Esophagus squamous epithelium (tissue), 5 donors: ENCODE results near the gene GNL2. TPM values are rescaled to one million over a fixed set of nuclear protein-coding genes. Genes with fewer than 3 reads are reported as not detected.
A peak's percentile ranks its signal among the peaks of the same experiment; 100 is the strongest.

Experiments used
- DNase-seq: peaks from one replicate; lab custom pipeline; 2025; lab: John Stamatoyannopoulos, UW
- H3K27ac ChIP-seq, 4 donors: fragments of 200-600 bp; sonication (generic); one replicate each; pipeline ENCODE4 v1.5.1; 2016 to 2019; ENCODE audit warnings: mild to moderate bottlenecking in 1 of 4
- H3K27me3 ChIP-seq, 4 donors: fragments of 200-600 bp; sonication (generic); 1 replicate in 3 of 4; 2 replicates in 1 of 4; pipeline versions ENCODE4 v1.5.1 to v1.6.0; 2017 to 2021; ENCODE audit warnings: antibody characterized with exemption in 1 of 4
- H3K36me3 ChIP-seq, 3 donors: fragments of 200-600 bp; sonication (generic); one replicate each; pipeline ENCODE4 v1.5.1; 2016 to 2019
- H3K4me1 ChIP-seq, 3 donors: fragments of 200-600 bp; sonication (generic); one replicate each; pipeline ENCODE4 v1.5.1; 2017 to 2019
- H3K4me3 ChIP-seq, 4 donors: fragments of 200-600 bp; sonication (generic); 1 replicate in 3 of 4; 2 replicates in 1 of 4; pipeline ENCODE4 v1.5.1; 2016 to 2019; ENCODE audit warnings: mild to moderate bottlenecking in 2 of 4, moderate library complexity in 1 of 4
- H3K9me3 ChIP-seq, 3 donors: fragments of 200-600 bp; sonication (generic); one replicate each; pipeline ENCODE4 v1.5.1; 2016 to 2019
- POLR2A ChIP-seq, 4 donors: fragments of 450-650 bp; IDR thresholded peaks; one replicate each; pipeline ENCODE4 v1.6.1; 2017; ENCODE audit warnings: antibody characterized with exemption in 4 of 4, mild to moderate bottlenecking in 4 of 4, moderate library complexity in 3 of 4
- WGBS, 2 donors: methylation state at CpG; one replicate each; pipeline ENCODE4 v1.1.5; 2018; 5-methylcytosine and 5-hydroxymethylcytosine counted together
- intact Hi-C: fragments of 100-400 bp; cut with DNase I; formaldehyde crosslinking; loops from one replicate; pipeline ENCODE4 v1.15.0; 2022
- total RNA-seq, 4 donors: library from RNA; depleted of rRNA; stranded (reverse); fragments of >200 nt; gene quantifications; one replicate each; pipeline ENCODE4 v1.1.0, GENCODE V29; 2016
- TF ChIP-seq, protein P1 (sequence below), 6 experiments: fragments of 450-650 bp in 4 of 6; fragments of 200-600 bp in 2 of 6; sonication (generic) in 2 of 6; IDR thresholded peaks; one replicate each; pipeline ENCODE4 v1.5.1; 2016 to 2019; ENCODE audit warnings: antibody characterized with exemption in 6 of 6, mild to moderate bottlenecking in 4 of 6, moderate library complexity in 4 of 6
- donor health status: DM: yes; HTN: yes; CAD: no.

The GNL2 gene
- total RNA-seq, 4 donors from 2014 or later, result 27.5 to 53.2 (median 37.1) TPM

DNA sequence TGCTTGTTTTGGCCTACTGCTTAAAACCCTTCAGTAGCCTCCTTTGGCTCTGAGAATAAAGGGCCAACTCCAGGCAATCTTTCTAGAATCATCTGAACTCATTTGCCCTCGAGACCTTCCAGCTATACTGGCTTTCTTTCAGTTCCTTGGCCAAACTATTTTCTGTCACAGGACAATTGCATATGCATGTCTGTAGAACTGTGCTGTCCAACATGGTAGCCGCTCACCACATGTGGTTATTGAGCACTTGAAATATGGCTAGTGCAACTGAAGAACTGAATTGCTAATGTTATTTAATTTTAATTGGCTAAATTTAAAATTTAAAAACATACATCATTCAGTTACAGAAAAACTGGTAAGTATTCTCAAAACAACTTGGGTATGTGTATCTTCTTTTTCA, 14.3 kb upstream of the GNL2 start:
- no peaks in the 10 kb centered on the region for H3K36me3 ChIP-seq
- H3K27me3 ChIP-seq, result peaks cover 0 to 56% (median 0%) of the 10 kb centered on the region in 4 donors
- no peak overlapping the region for H3K4me3 ChIP-seq
- no peak overlapping the region for H3K27ac ChIP-seq
- intact Hi-C loops, result no loop called here
- H3K4me1 ChIP-seq, result peaks cover 0 to 20% (median 0%) of the 10 kb centered on the region in 3 donors
- no peaks in the 10 kb centered on the region for H3K9me3 ChIP-seq
- no peak for TF ChIP-seq POLR2A (IDR thresholded peaks at IDR 0.05)
- TF ChIP-seq, protein P1, sequence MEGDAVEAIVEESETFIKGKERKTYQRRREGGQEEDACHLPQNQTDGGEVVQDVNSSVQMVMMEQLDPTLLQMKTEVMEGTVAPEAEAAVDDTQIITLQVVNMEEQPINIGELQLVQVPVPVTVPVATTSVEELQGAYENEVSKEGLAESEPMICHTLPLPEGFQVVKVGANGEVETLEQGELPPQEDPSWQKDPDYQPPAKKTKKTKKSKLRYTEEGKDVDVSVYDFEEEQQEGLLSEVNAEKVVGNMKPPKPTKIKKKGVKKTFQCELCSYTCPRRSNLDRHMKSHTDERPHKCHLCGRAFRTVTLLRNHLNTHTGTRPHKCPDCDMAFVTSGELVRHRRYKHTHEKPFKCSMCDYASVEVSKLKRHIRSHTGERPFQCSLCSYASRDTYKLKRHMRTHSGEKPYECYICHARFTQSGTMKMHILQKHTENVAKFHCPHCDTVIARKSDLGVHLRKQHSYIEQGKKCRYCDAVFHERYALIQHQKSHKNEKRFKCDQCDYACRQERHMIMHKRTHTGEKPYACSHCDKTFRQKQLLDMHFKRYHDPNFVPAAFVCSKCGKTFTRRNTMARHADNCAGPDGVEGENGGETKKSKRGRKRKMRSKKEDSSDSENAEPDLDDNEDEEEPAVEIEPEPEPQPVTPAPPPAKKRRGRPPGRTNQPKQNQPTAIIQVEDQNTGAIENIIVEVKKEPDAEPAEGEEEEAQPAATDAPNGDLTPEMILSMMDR (IDR thresholded peaks at IDR 0.05), result no peak
- no peak for DNase-seq
- 57 to 61% methylated on average over 2 of the region's 2 CpGs for WGBS, 2 donors

DNA sequence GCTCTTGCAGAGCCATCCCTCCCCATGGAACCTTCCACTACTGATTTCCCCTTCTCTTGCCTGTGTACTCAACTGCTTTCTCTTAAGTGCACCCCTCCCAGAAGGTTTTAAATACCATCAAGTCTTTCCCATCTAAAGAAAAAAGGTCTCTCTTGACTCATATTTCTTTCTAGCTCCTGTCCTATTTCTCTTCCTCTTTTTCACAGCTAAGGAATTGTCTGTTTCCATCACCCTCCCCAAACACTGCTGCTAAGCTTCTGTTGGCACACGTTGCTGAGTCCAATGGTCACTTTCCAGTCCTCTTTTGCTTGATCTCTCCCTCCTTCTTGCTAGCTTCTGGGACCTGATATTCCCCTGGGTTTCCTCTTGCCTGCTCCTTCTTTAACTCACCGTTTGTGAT, 13.3 kb upstream of the GNL2 start:
- intact Hi-C loops, result no loop called here
- H3K4me1 ChIP-seq, result peaks cover 0 to 20% (median 0%) of the 10 kb centered on the region in 3 donors
- peaks cover 0 to 47% (median 0%) of the 10 kb centered on the region in 4 donors for H3K27me3 ChIP-seq
- no peak overlapping the region for H3K27ac ChIP-seq
- TF ChIP-seq POLR2A (IDR thresholded peaks at IDR 0.05), result no peak
- TF ChIP-seq, protein P1 (IDR thresholded peaks at IDR 0.05), result no peak
- no peak overlapping the region for H3K4me3 ChIP-seq
- H3K36me3 ChIP-seq, result no peaks in the 10 kb centered on the region
- no peaks in the 10 kb centered on the region for H3K9me3 ChIP-seq
- WGBS, 2 donors, result 30 to 32% methylated on average over 2 of the region's 2 CpGs
- no peak for DNase-seq

DNA sequence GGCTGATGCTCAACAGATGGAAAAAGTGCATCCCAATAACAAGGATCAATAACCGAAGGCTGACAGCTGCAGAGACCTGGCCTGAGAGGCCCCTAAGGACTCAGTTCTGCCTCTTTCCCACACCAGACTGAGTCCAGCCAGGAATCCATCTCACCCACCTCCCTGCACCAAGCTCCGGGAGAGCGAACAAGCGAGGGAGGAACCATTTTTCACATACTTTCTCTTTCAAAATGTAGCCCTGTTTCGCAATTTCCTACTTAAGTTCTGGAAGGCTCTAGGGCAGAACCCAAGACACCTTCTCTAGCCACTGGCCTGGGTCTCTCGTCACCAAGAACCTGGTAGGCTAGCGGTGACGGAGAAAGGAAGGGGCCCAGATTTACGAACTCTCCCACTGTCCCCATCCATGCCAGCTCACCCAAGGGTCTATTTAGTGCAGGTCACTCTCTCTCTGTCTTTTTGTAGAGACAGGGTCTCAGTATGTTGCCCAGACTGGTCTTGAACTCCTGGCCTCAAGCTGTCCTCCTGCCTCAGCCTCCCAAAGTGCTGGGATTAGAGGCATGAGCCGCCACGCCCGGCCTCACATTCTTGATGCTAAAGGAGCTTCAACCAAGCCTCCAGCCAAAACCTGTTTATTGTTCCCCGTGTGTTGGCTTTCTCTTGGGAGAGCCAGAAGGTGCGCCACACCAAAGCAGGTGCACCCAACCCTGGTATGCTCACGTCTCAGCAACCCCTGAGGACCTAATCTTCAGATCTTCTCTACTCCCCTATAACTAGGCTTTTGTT, 10.9 kb upstream of the GNL2 start:
- peak overlapping the region in 3 of 4 donors; percentile 15 to 60 (median 28) for H3K27ac ChIP-seq
- intact Hi-C loops, result no loop called here

DNA sequence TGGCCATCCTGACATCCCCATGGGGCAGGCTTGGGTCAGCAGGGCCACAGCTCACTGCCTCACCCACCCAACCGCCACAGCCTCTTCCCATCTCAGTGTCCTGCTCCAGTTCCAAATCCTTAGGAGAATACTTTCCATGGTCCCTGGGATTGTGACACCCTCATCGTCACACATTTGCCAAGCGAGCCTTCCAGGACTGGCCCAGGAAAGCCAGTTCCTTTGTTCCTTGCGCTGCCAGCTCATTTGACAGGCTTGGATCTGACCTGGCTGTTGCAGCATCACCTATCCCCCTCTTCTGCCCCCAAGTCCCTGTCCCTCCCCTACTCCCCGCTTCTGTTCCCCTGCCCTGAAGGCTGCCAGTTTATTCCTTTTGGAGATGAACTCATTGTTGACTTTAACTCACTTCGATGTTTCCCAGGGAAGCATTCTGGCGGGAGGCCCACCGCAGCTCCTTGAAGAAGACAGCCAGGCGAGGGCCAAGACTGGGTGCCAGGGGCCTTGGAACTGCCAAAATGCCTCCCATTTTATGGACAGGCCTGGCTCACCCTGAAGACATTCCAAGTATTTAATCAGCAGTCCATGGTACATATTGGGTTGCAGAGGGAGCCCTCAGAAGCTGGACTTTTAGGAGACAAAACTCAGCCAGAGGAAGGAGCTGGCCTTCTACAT, 10.2 kb upstream of the GNL2 start:
- H3K4me3 ChIP-seq, result peak overlapping the region in 1 of 4 donors; percentile 15
- WGBS, 2 donors, result 71 to 84% methylated on average over 6 to 8 of the region's 9 CpGs
- DNase-seq, result no peak
- H3K9me3 ChIP-seq, result no peaks in the 10 kb centered on the region
- no peaks in the 10 kb centered on the region for H3K36me3 ChIP-seq
- peaks cover 0 to 37% (median 0%) of the 10 kb centered on the region in 4 donors for H3K27me3 ChIP-seq
- intact Hi-C loops, result no loop called here
- TF ChIP-seq POLR2A (IDR thresholded peaks at IDR 0.05), result no peak
- TF ChIP-seq, protein P1 (IDR thresholded peaks at IDR 0.05), result no peak
- H3K27ac ChIP-seq, result peak overlapping the region in 3 of 4 donors; percentile 15 to 60 (median 28)
- H3K4me1 ChIP-seq, result peaks cover 0 to 25% (median 0%) of the 10 kb centered on the region in 3 donors

More for the DNA sequence above, 10.9 kb upstream of the GNL2 start:
- Histone ChIP-seq H3K4me3 (peak overlapping the region in 1 of 4 donors; percentile 15), H3K36me3 (no peaks in the 10 kb centered on the region), H3K4me1 (peaks cover 0 to 25% (median 0%) of the 10 kb centered on the region in 3 donors), H3K9me3 (no peaks in the 10 kb centered on the region), H3K27me3 (peaks cover 0 to 40% (median 0%) of the 10 kb centered on the region in 4 donors)
- WGBS, 2 donors, result 66 to 72% methylated on average over 12 to 14 of the region's 15 CpGs
- TF ChIP-seq, protein P1 (IDR thresholded peaks at IDR 0.05), result no peak
- no peak for TF ChIP-seq POLR2A (IDR thresholded peaks at IDR 0.05)
- DNase-seq, result no peak
